ENCODE data around the gene RAP1A.

RAP1A gene

DNA sequence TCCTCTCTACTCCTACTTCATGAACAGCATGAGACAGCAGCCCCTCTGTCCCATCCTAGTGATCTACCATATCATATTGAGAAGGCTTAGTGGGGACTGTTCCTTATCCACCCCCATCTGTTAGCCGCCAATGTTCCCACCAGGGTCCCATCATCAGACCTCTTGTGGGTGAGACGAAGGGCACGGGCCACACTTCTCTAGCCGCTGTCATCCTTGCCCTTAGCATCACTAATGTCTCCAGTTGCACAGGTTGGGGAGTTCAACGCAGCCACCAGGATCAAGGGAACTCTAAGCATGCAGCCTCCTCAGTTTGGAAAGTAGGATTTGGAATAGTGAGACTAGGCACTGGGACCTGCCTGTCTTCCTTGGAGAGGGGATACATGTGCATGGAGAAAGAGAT, 99.5 kb downstream of the RAP1A start:
- Histone ChIP-seq H3K36me3 (no peaks in the 10 kb centered on the region), H3K4me1 (no peaks in the 10 kb centered on the region), H3K4me3 (ENCODE audit: low read depth, low read length) (no peak overlapping the region), H3K9me3 (no peaks in the 10 kb centered on the region), H3K27me3 (no peaks in the 10 kb centered on the region)
- no peak for DNase-seq
- TF ChIP-seq, protein P1, sequence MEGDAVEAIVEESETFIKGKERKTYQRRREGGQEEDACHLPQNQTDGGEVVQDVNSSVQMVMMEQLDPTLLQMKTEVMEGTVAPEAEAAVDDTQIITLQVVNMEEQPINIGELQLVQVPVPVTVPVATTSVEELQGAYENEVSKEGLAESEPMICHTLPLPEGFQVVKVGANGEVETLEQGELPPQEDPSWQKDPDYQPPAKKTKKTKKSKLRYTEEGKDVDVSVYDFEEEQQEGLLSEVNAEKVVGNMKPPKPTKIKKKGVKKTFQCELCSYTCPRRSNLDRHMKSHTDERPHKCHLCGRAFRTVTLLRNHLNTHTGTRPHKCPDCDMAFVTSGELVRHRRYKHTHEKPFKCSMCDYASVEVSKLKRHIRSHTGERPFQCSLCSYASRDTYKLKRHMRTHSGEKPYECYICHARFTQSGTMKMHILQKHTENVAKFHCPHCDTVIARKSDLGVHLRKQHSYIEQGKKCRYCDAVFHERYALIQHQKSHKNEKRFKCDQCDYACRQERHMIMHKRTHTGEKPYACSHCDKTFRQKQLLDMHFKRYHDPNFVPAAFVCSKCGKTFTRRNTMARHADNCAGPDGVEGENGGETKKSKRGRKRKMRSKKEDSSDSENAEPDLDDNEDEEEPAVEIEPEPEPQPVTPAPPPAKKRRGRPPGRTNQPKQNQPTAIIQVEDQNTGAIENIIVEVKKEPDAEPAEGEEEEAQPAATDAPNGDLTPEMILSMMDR (IDR thresholded peaks at IDR 0.05; ENCODE audit: low read depth, low read length) = no peak

DNA sequence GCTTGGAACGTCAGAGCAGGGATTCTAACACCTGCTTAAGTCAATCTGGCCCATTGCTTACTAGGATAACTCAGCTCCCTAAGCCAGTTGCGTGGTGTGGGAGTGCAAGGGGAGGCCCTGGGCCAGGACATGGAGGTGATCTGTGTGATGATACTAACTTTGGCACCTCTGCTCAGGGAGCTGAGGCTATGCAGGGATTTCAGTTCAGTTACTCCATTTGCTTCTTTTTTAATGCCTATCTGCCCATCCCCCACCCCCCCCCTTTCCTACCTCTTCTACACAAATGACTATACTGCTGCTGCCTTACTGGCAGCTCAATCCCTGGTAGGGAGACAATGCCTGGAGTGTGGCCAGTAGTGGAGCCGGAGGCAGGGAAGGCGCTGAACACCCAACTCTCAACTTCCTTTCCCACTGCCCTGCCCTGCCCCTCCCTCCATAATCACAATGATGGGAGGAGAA, 100.1 kb downstream of the RAP1A start:
- Histone ChIP-seq H3K9me3 (no peaks in the 10 kb centered on the region), H3K36me3 (no peaks in the 10 kb centered on the region), H3K4me1 (no peaks in the 10 kb centered on the region), H3K27me3 (no peaks in the 10 kb centered on the region), H3K4me3 (ENCODE audit: low read depth, low read length) (no peak overlapping the region)
- DNase-seq = no peak
- TF ChIP-seq, protein P1 (IDR thresholded peaks at IDR 0.05; ENCODE audit: low read depth, low read length) = no peak

DNA sequence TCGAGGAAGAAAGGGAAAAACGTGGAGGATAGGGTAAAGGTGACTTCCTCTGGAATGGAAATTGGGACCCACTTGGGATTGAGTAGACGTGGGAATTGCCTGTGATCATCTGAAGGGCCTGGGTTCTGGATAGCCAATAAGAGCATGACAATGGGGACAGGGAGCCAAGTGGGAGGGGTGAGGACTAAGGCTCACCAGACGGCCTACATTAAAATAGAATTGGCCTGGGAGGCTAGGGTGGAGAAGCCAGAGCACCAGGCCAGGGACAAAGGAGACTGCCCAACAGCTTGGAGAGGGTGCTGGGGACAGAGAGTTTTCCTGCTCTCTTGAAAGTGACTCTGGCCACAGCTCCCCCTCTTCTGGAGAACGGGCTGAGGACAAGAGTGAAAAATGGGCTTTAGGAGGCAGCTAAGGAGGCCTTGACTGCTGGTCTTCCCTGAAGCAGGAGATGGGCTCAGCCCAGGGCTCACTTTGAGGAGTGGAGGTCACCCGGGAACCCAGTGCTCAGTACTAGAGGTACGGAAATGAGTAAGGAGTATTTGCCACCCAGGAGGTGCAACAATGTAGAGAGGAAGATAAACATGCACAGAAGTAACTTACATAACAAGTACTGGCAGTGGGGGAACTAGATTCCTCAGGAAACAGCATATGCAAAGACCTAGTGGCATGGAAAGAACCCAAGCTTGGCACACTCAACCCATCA, 100.8 kb downstream of the RAP1A start:
- no peaks in the 10 kb centered on the region for H3K4me1 ChIP-seq

DNA sequence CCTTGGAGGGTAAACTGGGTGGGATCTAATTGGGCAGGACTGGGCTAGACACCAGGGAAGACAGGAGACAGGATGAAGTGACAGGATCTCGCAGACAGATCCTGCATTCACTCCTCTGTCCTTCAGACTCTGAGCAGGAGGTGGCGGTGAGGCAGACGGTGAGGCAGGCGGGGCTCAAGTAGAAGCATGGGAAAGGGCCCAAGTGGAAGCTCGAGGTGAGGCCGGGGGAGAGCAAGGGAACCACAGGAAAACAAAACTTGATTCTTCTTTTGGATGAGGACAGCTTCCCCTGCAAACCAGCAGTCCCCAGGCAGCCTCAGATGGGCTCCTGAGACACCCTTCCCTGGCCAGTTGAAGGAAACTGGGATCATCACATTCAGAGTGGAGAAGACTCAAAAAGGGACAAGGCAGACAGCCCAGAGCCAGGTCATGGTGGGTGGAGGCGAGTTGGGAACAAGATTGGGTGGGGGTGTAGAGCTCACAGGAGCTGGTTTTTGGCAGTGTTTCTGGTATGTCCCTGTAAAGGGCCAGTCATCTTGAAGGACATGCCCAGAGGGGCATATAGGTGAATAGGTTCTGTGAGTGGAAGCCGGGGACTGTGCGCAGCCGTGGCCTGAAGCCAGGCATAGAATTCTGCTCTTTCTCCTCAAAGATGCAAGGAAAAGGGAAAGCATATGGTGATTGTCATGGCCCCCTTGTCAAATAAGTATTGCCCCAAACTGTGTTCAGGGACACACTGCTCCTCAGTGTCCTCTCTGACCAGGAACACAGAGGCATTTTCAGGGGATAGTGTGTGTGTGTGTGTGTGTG, 101.6 kb downstream of the RAP1A start:
- Histone ChIP-seq H3K9me3 (no peaks in the 10 kb centered on the region), H3K4me3 (ENCODE audit: low read depth, low read length) (no peak overlapping the region), H3K4me1 (no peaks in the 10 kb centered on the region), H3K27me3 (no peaks in the 10 kb centered on the region), H3K36me3 (no peaks in the 10 kb centered on the region)
- TF ChIP-seq, protein P1 (IDR thresholded peaks at IDR 0.05; ENCODE audit: low read depth, low read length) = no peak
- no peak for DNase-seq

More for the DNA sequence above, 100.8 kb downstream of the RAP1A start:
- Histone ChIP-seq H3K9me3 (no peaks in the 10 kb centered on the region), H3K4me3 (ENCODE audit: low read depth, low read length) (no peak overlapping the region), H3K36me3 (no peaks in the 10 kb centered on the region), H3K27me3 (no peaks in the 10 kb centered on the region)
- TF ChIP-seq, protein P1 (IDR thresholded peaks at IDR 0.05; ENCODE audit: low read depth, low read length) = no peak
- DNase-seq = no peak

DNA sequence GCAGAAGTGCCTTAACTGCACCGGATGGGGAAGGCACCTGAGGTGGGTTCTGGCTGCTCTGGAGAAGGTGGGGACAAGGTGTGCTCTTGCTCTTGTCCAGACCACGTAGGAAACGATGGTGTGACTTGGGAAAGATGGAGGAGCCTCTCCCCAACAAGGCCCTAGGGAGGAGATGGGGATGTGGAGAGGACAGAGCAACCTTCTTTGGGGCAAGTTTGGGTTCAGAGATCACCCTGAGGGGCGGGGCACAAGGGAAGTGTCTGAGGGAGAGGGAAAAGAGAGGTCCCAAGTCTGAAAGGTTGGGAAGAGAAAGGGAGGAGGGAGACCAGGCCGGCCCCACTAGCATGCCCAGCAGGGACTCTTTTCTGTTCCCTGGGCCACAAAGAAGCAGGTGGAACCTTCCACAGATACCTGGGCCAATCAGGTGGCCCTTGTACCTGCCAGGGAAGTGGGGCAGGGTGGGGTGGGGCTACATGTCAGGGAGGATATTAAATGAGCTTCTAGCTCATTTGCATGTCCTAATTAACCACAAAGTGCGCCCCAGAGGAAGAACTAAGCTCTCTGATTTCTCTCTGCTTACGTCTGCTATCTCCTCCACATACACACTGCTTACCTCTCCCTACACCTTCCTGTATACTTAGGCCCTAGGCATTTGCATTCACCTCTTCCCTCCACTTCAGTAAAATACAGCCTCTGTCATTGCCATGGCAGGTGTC, 103.7 kb downstream of the RAP1A start:
- TF ChIP-seq, protein P1 (IDR thresholded peaks at IDR 0.05; ENCODE audit: low read depth, low read length) = no peak
- Histone ChIP-seq H3K27me3 (no peaks in the 10 kb centered on the region), H3K36me3 (no peaks in the 10 kb centered on the region), H3K4me1 (no peaks in the 10 kb centered on the region), H3K4me3 (ENCODE audit: low read depth, low read length) (no peak overlapping the region), H3K9me3 (no peaks in the 10 kb centered on the region)
- DNase-seq = no peak

Measured in BE2C (cell line).